ENCODE data around the gene POMGNT2.

POMGNT2 gene

GRCh38 chr3:43097400-43098080, 8.3 kb downstream of the POMGNT2 start:
- DNase-seq (ENCODE audit: insufficient read length) (no peak), FAIRE-seq (no peak)
- TF ChIP-seq POLR2A (IDR thresholded peaks at IDR 0.05; ENCODE audit: low read depth, low read length): no peak
- no peak for TF ChIP-seq TAF1 (IDR thresholded peaks at IDR 0.05; ENCODE audit: borderline replicate concordance, low read depth, low read length)
- TF ChIP-seq POLR2AphosphoS5 (IDR thresholded peaks at IDR 0.05; ENCODE audit: low read depth, low read length): no peak

DNA sequence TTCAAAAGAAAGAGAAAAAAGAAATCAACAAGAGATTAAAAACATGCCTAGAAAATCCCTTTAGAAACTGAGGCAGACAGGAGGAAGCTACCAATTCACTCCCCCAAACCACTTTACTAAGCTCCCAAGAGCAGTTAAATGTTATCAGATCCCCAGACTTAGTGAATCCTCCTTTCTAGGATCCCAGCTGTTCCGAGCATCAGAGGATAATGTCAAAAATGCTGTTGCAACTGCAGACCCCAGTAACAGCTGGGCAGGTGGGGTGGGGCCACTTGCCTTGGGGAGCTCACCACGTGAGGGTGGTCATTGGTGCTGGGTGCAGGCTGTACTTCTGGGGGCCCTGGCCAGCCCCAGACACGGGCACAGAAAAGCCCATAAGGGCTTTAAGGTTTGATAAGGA, 9.1 kb downstream of the POMGNT2 start:
- TF ChIP-seq POLR2A (IDR thresholded peaks at IDR 0.05; ENCODE audit: low read depth, low read length) (no peak), POLR2AphosphoS5 (IDR thresholded peaks at IDR 0.05; ENCODE audit: low read depth, low read length) (no peak), TAF1 (IDR thresholded peaks at IDR 0.05; ENCODE audit: borderline replicate concordance, low read depth, low read length) (no peak)
- FAIRE-seq: no peak
- DNase-seq (ENCODE audit: insufficient read length): no peak

DNA sequence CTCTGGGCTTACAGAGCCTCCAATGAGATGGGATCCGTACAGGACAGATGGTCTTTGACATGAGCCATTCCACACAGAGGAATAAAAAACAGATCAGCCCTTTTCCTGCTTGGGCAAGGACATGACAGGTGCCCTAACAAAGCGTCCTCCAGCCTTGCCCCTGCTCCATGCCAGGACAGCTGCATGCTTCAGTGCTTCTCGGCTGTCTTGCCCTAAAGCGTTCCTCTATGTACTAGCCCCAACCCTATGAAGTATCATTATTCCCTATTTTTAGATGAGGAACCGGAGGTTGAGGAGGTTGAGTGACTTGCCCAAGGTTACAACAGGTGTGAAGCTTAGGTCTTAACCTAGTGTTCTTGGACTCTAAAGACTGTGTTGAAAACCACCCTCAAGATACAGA, 10.5 kb downstream of the POMGNT2 start:
- TF ChIP-seq POLR2AphosphoS5 (IDR thresholded peaks at IDR 0.05; ENCODE audit: low read depth, low read length) (no peak), TAF1 (IDR thresholded peaks at IDR 0.05; ENCODE audit: borderline replicate concordance, low read depth, low read length) (no peak), POLR2A (IDR thresholded peaks at IDR 0.05; ENCODE audit: low read depth, low read length) (no peak)
- FAIRE-seq: no peak

DNA sequence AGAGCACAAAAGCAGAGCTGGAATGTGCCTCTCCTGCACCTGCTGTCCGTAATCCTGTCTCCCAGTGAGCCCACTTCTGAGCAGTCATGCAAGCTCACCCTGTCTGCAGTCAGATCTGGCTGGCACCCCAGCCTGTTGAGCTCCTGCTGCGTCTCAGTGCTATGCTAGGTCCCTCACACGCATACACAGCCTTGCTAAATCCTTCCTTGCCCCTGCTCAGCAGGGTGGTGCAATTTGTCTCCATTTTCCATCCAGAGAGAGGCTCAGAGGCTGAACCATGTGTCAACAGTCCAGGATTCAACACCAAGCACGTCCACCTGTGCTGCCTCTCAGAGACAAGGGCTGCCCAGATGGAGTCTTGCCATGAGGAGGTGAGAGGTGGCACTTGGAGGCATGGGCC, 11.0 kb downstream of the POMGNT2 start:
- DNase-seq (ENCODE audit: insufficient read length): no peak
- no peak for TF ChIP-seq TAF1 (IDR thresholded peaks at IDR 0.05; ENCODE audit: borderline replicate concordance, low read depth, low read length)
- TF ChIP-seq POLR2AphosphoS5 (IDR thresholded peaks at IDR 0.05; ENCODE audit: low read depth, low read length): no peak
- TF ChIP-seq POLR2A (IDR thresholded peaks at IDR 0.05; ENCODE audit: low read depth, low read length): no peak
- FAIRE-seq: no peak

More for the DNA sequence above, 10.5 kb downstream of the POMGNT2 start:
- no peak for DNase-seq (ENCODE audit: insufficient read length)

DNA sequence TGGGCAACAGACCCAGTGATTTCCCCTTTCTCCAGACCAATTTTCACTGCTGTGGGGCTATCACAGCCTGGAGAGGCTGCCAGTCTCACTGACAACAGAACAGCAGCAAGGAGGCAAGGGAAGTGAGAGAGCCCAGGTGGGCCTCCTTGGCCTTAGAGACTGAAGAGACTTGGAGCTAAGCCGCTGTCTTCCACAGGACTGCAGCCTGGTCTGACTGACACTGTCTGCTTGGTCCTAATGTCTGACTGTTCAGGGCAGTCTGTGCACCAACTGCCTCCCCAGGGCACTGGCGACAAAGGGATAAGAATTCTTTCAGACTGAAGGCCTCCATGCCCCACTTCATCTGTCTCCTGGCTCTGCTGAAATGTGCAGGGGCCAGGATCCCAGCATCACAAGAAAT, 11.5 kb downstream of the POMGNT2 start:
- TF ChIP-seq POLR2A (IDR thresholded peaks at IDR 0.05; ENCODE audit: low read depth, low read length): no peak
- TF ChIP-seq TAF1 (IDR thresholded peaks at IDR 0.05; ENCODE audit: borderline replicate concordance, low read depth, low read length): no peak
- TF ChIP-seq POLR2AphosphoS5 (IDR thresholded peaks at IDR 0.05; ENCODE audit: low read depth, low read length): no peak
- FAIRE-seq (no peak), DNase-seq (ENCODE audit: insufficient read length) (no peak)

DNA sequence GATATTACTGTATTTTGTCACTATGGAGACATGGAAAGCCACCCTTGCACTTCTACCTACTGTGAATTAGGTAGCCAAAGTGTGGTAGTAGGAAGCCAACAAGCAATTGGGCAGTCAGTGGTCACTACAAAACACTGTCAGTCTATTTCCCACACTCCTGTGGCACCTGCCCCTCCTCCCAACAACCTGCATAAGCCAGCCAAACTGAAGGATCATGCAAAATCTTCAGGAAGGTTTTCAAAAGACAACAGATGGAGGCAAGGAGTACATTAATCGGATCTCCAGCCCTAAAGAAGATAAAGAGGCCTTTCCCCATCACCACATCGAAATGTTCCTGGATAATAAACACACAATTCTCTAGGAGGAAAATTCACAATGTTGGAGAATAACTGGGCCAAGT, 11.9 kb downstream of the POMGNT2 start:
- no peak for DNase-seq (ENCODE audit: insufficient read length)
- no peak for TF ChIP-seq TAF1 (IDR thresholded peaks at IDR 0.05; ENCODE audit: borderline replicate concordance, low read depth, low read length)
- TF ChIP-seq POLR2AphosphoS5 (IDR thresholded peaks at IDR 0.05; ENCODE audit: low read depth, low read length): no peak
- TF ChIP-seq POLR2A (IDR thresholded peaks at IDR 0.05; ENCODE audit: low read depth, low read length): no peak
- no peak for FAIRE-seq

DNA sequence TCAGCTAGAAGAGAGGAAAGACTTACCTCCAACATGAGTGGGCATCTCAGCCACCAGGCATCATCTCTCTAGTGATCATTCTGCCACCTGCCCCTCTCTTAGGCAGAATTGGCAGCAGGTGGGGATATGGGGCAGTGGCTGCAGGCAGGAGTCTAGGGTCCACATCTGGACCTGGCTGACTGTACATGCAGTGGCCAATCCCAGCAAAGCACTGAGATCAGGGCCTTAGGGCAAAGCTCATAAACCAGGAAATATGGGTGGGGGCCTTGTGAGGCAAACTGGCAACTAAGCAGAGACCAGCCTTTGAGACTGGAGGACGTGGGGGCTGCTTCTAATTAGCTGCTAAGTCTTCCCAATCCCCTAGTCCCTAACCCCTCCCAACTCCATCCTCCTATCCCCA, 12.9 kb downstream of the POMGNT2 start:
- no peak for TF ChIP-seq TAF1 (IDR thresholded peaks at IDR 0.05; ENCODE audit: borderline replicate concordance, low read depth, low read length)
- TF ChIP-seq POLR2A (IDR thresholded peaks at IDR 0.05; ENCODE audit: low read depth, low read length): no peak
- TF ChIP-seq POLR2AphosphoS5 (IDR thresholded peaks at IDR 0.05; ENCODE audit: low read depth, low read length): no peak
- no peak for FAIRE-seq
- DNase-seq (ENCODE audit: insufficient read length): no peak

DNA sequence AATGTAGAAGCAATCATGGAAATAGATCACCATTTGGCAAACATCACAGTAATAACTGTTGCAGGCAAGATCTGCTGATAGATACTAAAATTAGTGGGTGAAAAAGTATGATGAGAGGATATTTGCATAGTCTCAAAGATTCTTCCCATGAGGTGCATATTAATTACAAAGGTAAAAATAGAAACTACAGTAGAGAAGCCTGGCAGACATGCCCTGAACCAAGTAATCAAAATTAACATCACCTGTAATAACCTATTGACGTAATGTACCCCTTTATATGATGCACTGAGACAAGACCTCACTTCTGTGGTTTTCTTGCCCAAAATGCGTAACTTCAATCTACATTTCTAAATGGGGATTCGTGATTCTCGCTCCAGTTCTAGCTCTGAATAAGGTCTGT, 14.4 kb downstream of the POMGNT2 start:
- TF ChIP-seq POLR2A (IDR thresholded peaks at IDR 0.05; ENCODE audit: low read depth, low read length) (no peak), TAF1 (IDR thresholded peaks at IDR 0.05; ENCODE audit: borderline replicate concordance, low read depth, low read length) (no peak), POLR2AphosphoS5 (IDR thresholded peaks at IDR 0.05; ENCODE audit: low read depth, low read length) (no peak)

GRCh38 chr3:43090238-43090637, 15.6 kb downstream of the POMGNT2 start:
- no peak for FAIRE-seq
- no peak for DNase-seq (ENCODE audit: insufficient read length)
- TF ChIP-seq POLR2AphosphoS5 (IDR thresholded peaks at IDR 0.05; ENCODE audit: low read depth, low read length): no peak
- TF ChIP-seq TAF1 (IDR thresholded peaks at IDR 0.05; ENCODE audit: borderline replicate concordance, low read depth, low read length): no peak
- TF ChIP-seq POLR2A (IDR thresholded peaks at IDR 0.05; ENCODE audit: low read depth, low read length): no peak

More for the DNA sequence above, 14.4 kb downstream of the POMGNT2 start:
- DNase-seq (ENCODE audit: insufficient read length): no peak
- FAIRE-seq: no peak

- FAIRE-seq (no peak), DNase-seq (ENCODE audit: insufficient read length) (no peak)
- no peak for TF ChIP-seq POLR2AphosphoS5 (IDR thresholded peaks at IDR 0.05; ENCODE audit: low read depth, low read length)
- no peak for TF ChIP-seq POLR2A (IDR thresholded peaks at IDR 0.05; ENCODE audit: low read depth, low read length)
- TF ChIP-seq TAF1 (IDR thresholded peaks at IDR 0.05; ENCODE audit: borderline replicate concordance, low read depth, low read length): no peak
These were observed 16.8 kb downstream of the POMGNT2 start for GRCh38 chr3:43089081-43089480.

GRCh38 chr3:43087249-43087776, 18.6 kb downstream of the POMGNT2 start:
- DNase-seq (ENCODE audit: insufficient read length) (no peak), FAIRE-seq (no peak)
- no peak for TF ChIP-seq POLR2AphosphoS5 (IDR thresholded peaks at IDR 0.05; ENCODE audit: low read depth, low read length)

DNA sequence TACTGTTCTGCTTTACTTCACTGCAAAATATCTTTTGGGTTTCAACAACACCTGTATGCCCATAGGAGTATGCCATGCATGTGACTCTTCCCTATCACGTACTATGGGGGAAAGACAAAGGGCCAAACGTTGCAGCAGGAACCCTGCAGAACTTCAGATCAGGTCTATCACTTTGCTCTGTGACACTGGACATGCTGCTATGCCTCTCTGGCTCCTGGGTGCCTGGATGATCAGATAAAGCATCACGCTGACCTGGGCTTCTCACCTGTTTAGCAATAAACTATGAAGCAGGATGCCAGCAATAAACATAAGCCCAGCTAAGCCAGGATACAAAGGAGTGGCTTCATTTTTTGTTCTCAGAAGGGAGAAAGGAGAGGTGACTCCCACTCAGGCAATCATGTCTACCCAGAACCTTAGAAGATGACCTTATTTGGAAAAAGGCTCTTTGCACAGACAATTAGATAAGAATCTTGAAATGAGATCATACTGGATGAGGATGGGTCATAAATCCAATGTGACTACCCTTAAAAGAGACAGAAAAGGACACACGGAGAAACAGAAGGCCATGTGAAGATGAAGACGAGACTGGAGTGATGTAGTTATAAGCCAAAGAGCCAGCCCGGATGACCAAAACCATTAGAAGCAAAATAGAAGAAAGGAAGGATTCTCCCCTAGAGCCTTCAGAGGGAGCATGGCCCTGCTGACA, 19.3 kb downstream of the POMGNT2 start:
- no peak for FAIRE-seq
- DNase-seq (ENCODE audit: insufficient read length): no peak

More for the DNA sequence above, 19.3 kb downstream of the POMGNT2 start:
- TF ChIP-seq POLR2AphosphoS5 (IDR thresholded peaks at IDR 0.05; ENCODE audit: low read depth, low read length) (no peak), POLR2A (IDR thresholded peaks at IDR 0.05; ENCODE audit: low read depth, low read length) (no peak)
